Amygdala (tissue), 56 donors: ENCODE measurements around the gene MYO1D.

Source experiments
- DNase-seq, 56 donors: peaks; one replicate each; lab custom pipeline; 2025; lab: John Stamatoyannopoulos, UW

MYO1D gene

GRCh38 chr17:32520737-32521404 is 356.1 kb downstream of the MYO1D start:
- DNase-seq: peak in 6 of 56 donors; percentile 11 to 38 (median 22)

GRCh38 chr17:32520104-32520701 is 356.7 kb downstream of the MYO1D start:
- peak in 2 of 56 donors; percentile 10 to 39 for DNase-seq

GRCh38 chr17:32519228-32520103 is 357.5 kb downstream of the MYO1D start:
- peak in 21 of 56 donors; percentile 14 to 72 (median 34) for DNase-seq

GRCh38 chr17:32518646-32519227 is 358.2 kb downstream of the MYO1D start:
- DNase-seq: no peak

- no peak for DNase-seq
Observed at GRCh38 chr17:32517982-32518381, 358.9 kb downstream of the MYO1D start.

- DNase-seq: no peak
Observed at GRCh38 chr17:32516940-32517701, 359.8 kb downstream of the MYO1D start.

- no peak for DNase-seq
Observed at GRCh38 chr17:32516450-32516849, 360.5 kb downstream of the MYO1D start.

GRCh38 chr17:32515677-32516383 is 361.1 kb downstream of the MYO1D start:
- DNase-seq: no peak

GRCh38 chr17:32514606-32515005 is 362.3 kb downstream of the MYO1D start:
- DNase-seq: no peak

GRCh38 chr17:32513579-32513978 is 363.3 kb downstream of the MYO1D start:
- DNase-seq: no peak

GRCh38 chr17:32512328-32512727 is 364.6 kb downstream of the MYO1D start:
- no peak for DNase-seq

- DNase-seq: no peak
Observed at GRCh38 chr17:32510466-32510865, 366.5 kb downstream of the MYO1D start.

GRCh38 chr17:32508926-32509325 is 368.0 kb downstream of the MYO1D start:
- no peak for DNase-seq

GRCh38 chr17:32504166-32504990 is 372.5 kb downstream of the MYO1D start:
- DNase-seq: peak in 1 of 56 donors; percentile 33

GRCh38 chr17:32503251-32504165 is 373.4 kb downstream of the MYO1D start:
- no peak for DNase-seq

- no peak for DNase-seq
Observed at GRCh38 chr17:32502710-32503109, 374.2 kb downstream of the MYO1D start.

- no peak for DNase-seq
Observed at GRCh38 chr17:32502013-32502412, 374.9 kb downstream of the MYO1D start.

- DNase-seq: no peak
Observed at GRCh38 chr17:32498391-32498790, 378.5 kb downstream of the MYO1D start.
